Measurements from ENCODE around the gene SLC43A2. TPM values are rescaled to one million over a fixed set of nuclear protein-coding genes. Genes with fewer than 3 reads are reported as not detected.
"Not testable (repeated sequence)": the region's sequence is repeated elsewhere in the genome, so short reads cannot be mapped to it uniquely, and the experiment has no call there.

SLC43A2 gene
- polyA plus RNA-seq, 3 donors from 2014 or later: 3.6 to 8.3 (median 4.5) TPM

DNA sequence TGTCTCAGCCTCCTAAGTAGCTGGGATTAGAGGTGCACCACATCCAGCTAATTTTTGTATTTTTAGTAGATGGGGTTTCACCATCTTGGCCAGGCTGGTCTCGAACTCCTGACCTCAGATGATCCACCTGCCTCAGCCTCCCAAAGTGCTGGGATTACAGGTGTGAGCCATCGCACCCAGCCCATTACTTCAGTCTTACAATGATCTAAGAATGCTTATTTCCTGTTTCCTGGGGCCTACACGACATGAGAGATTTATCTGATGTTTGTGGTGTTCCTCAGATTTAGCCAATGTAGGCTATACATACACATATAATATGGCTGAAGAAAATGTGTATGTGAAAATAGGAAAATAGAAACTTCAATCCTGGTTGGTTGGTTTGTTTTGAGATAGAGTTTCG is 101.8 kb downstream of the SLC43A2 start:
- DNase-seq: not testable (repeated sequence)

DNA sequence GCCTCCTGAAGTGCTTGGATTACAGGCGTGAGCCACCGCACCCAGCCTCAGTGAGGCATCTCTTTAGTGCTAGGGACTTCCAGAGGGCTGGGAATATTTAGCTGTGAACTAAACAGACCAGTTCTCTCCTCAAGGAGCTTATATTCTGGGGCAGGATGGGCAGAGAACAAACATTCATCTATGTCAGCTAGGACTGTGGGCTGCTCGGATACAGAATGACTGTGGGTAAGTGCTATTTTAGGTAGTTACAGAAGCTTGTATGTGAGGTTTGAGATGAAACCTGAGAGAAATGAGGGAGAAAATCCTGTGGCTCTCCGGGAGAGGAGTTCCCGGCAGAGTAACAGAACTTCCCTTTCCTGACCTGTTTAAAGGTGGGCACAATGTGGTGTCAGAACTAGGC is 106.0 kb downstream of the SLC43A2 start:
- Mint-ChIP-seq H3K27ac (no peak overlapping the region), H3K36me3 (peaks cover 5 to 27% (median 19%) of the 10 kb centered on the region in 3 donors), H3K4me1 (peaks cover 5 to 8% of the 10 kb centered on the region in 2 donors), H3K27me3 (ENCODE audit: low read depth in 3 of 3) (peaks cover 0 to under 1% (median 0%) of the 10 kb centered on the region in 3 donors), H3K4me3 (no peak overlapping the region), H3K9me3 (no peaks in the 10 kb centered on the region)
- no peak for DNase-seq

More for the DNA sequence above, 101.8 kb downstream of the SLC43A2 start:
- not testable (repeated sequence) for H3K4me1 Mint-ChIP-seq; H3K27ac Mint-ChIP-seq; H3K4me3 Mint-ChIP-seq; H3K9me3 Mint-ChIP-seq; H3K27me3 Mint-ChIP-seq (ENCODE audit: low read depth in 3 of 3)
- H3K36me3 Mint-ChIP-seq: peaks cover 10 to 30% (median 24%) of the 10 kb centered on the region in 3 donors

DNA sequence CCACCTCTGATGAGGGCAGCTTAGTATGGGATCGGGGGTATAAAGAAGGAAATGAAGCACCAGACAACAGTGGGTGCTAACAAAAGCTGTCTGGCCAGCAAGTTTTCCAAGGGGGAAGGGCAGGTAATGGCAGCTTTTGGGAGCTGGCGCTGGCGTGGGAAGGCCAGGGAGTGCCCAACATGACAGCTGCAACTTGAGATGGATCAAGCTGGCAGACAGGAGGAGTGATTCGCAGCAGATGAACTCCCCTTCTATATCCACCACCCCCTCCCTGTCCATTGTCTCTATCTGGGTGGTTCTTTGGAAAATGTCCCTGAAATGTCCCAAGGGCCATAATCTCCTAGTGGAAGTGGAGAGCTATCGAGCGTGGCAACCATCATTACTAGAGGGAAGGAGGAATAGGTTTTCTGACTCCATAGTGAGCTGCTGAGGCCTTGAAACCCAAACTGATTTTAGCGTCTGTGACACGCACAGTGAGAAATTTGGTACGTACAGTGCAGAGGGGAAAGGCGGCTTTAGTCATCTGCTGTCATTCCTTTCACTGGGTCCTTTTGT is 107.5 kb downstream of the SLC43A2 start:
- Mint-ChIP-seq H3K4me3 (no peak overlapping the region), H3K36me3 (peaks cover 5 to 21% (median 15%) of the 10 kb centered on the region in 3 donors), H3K4me1 (peaks cover 5 to 9% of the 10 kb centered on the region in 2 donors), H3K27me3 (ENCODE audit: low read depth in 3 of 3) (peaks cover 0 to 5% (median 0%) of the 10 kb centered on the region in 3 donors), H3K9me3 (no peaks in the 10 kb centered on the region), H3K27ac (no peak overlapping the region)
- no peak for DNase-seq

DNA sequence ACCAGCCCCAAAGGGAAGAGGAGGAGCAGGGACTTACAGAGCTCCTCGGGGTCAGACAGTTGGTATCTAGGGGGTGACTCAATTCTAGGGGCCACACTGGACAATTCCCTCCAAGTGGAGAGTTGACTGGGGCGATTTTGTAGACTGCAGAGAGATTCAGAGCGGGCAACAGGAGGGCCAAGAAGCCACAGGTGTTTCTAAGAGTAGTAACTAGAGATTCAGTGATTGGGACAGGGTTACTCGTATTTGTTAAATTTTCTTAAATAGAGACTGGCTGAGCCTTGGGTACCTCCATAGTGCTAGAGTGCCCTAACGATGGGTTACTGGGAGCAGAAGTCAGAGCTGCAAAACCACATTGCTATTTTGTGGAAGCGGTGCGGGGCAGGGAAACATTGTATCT is 109.0 kb downstream of the SLC43A2 start:
- H3K4me1 Mint-ChIP-seq: peaks cover 16 to 18% of the 10 kb centered on the region in 2 donors
- no peak for DNase-seq
- peak overlapping the region in 2 of 6 donors; percentile 55 to 73 for H3K27ac Mint-ChIP-seq
- H3K27me3 Mint-ChIP-seq (ENCODE audit: low read depth in 3 of 3): peaks cover 0 to 9% (median 0%) of the 10 kb centered on the region in 3 donors
- H3K4me3 Mint-ChIP-seq: no peak overlapping the region
- peaks cover 0 to 16% (median 9%) of the 10 kb centered on the region in 3 donors for H3K36me3 Mint-ChIP-seq
- no peaks in the 10 kb centered on the region for H3K9me3 Mint-ChIP-seq

Other genes starting within 250 kb of the SLC43A2 start
- 10 to 100 TPM; 45.9 to 53.5 (median 48.4) TPM for gene YWHAE, start 228.6 kb downstream of the SLC43A2 start, polyA plus RNA-seq
- gene CRK, start 172.6 kb downstream of the SLC43A2 start, polyA plus RNA-seq: 10 to 100 TPM; 10.9 to 20.6 (median 11.1) TPM
- under 1 TPM in 2 of 3 donors, not detected in 1; 0.63 to 0.86 TPM for gene MYO1C, start 136.1 kb downstream of the SLC43A2 start, polyA plus RNA-seq
- gene INPP5K, start 112.2 kb downstream of the SLC43A2 start, polyA plus RNA-seq: 100 to 1,000 TPM; 113 to 161 (median 120) TPM
- 10 to 100 TPM; 33.6 to 41.5 (median 37.6) TPM for gene PITPNA, start 66.0 kb downstream of the SLC43A2 start, polyA plus RNA-seq
- under 1 TPM; 0.12 to 0.95 (median 0.64) TPM for gene SCARF1, start 16.9 kb upstream of the SLC43A2 start, polyA plus RNA-seq
- gene RILP, start 21.0 kb upstream of the SLC43A2 start, polyA plus RNA-seq: 10 to 100 TPM in 1 of 3 donors, 1 to 10 TPM in 2; 5.0 to 12.7 (median 9.2) TPM
- gene PRPF8, start 56.0 kb upstream of the SLC43A2 start, polyA plus RNA-seq: 100 to 1,000 TPM in 1 of 3 donors, 10 to 100 TPM in 2; 57.0 to 198 (median 84.1) TPM
- under 1 TPM in 1 of 3 donors, not detected in 2; 0.04 TPM for gene TLCD2, start 81.5 kb upstream of the SLC43A2 start, polyA plus RNA-seq
- gene WDR81, start 95.9 kb upstream of the SLC43A2 start, polyA plus RNA-seq: 10 to 100 TPM in 1 of 3 donors, 1 to 10 TPM in 2; 5.8 to 27.2 (median 6.4) TPM
- under 1 TPM in 1 of 3 donors, not detected in 2; 0.76 TPM for gene SERPINF2, start 114.0 kb upstream of the SLC43A2 start, polyA plus RNA-seq
- 1 to 10 TPM; 2.1 to 9.6 (median 3.3) TPM for gene SERPINF1, start 133.2 kb upstream of the SLC43A2 start, polyA plus RNA-seq
- 10 to 100 TPM in 1 of 3 donors, 1 to 10 TPM in 2; 7.8 to 17.5 (median 8.2) TPM for gene SMYD4, start 201.1 kb upstream of the SLC43A2 start, polyA plus RNA-seq
- gene RPA1, start 201.2 kb upstream of the SLC43A2 start, polyA plus RNA-seq: 100 to 1,000 TPM in 1 of 3 donors, 10 to 100 TPM in 2; 82.6 to 102 (median 89.4) TPM